ENCODE measurements around the gene STRIT1.

STRIT1 gene

DNA sequence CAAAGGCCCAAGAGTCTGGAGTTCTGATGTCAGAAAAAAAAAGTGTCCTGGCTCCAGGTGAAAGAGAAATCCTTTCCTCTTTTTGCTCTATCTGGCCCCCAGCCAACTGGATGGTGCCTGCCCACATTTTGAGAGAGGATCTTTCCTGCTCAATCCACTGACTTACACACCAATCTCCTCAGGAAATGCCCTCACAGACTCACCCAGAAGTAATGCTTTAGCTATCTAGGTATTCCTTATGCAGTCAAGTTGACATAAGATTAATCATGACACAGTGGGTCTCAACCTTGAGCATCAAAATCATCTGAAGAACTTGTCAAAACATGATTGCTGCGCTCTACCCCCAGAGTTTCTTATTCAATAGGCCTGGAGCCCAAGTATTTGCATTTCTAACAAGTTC, 31.2 kb downstream of the STRIT1 start:
- no peak for DNase-seq (ENCODE audit: low read depth)
- TF ChIP-seq, protein P1, sequence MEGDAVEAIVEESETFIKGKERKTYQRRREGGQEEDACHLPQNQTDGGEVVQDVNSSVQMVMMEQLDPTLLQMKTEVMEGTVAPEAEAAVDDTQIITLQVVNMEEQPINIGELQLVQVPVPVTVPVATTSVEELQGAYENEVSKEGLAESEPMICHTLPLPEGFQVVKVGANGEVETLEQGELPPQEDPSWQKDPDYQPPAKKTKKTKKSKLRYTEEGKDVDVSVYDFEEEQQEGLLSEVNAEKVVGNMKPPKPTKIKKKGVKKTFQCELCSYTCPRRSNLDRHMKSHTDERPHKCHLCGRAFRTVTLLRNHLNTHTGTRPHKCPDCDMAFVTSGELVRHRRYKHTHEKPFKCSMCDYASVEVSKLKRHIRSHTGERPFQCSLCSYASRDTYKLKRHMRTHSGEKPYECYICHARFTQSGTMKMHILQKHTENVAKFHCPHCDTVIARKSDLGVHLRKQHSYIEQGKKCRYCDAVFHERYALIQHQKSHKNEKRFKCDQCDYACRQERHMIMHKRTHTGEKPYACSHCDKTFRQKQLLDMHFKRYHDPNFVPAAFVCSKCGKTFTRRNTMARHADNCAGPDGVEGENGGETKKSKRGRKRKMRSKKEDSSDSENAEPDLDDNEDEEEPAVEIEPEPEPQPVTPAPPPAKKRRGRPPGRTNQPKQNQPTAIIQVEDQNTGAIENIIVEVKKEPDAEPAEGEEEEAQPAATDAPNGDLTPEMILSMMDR (conservative IDR thresholded peaks at IDR 0.05; ENCODE audit: control insufficient read depth, insufficient read depth, low read depth, low read length): no peak

DNA sequence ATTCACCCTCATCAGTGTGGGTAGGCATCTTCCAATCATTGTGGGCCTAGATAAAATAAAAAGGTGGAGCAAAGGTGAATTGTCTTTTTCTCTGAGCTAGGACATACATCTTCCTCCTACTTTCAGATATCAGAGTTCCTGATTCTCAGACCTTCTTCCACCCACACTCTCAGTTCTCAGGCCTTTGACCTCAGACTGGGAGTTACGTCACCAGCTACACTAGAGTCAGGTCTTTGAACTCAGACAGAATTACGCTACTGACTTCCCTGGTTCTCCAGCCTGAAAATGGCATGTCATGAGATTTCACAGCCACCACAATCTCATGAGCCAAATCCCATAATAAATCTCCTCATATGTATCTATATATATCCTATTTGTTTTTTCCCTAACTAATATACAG, 39.0 kb downstream of the STRIT1 start:
- TF ChIP-seq, protein P1 (conservative IDR thresholded peaks at IDR 0.05; ENCODE audit: control insufficient read depth, insufficient read depth, low read depth, low read length): no peak
- DNase-seq (ENCODE audit: low read depth): peak; percentile 25
- H3K4me3 ChIP-seq (ENCODE audit: control insufficient read depth, low read depth, low read length): no peak overlapping the region

More for the DNA sequence above, 31.2 kb downstream of the STRIT1 start:
- no peak overlapping the region for H3K4me3 ChIP-seq (ENCODE audit: control insufficient read depth, low read depth, low read length)

DNA sequence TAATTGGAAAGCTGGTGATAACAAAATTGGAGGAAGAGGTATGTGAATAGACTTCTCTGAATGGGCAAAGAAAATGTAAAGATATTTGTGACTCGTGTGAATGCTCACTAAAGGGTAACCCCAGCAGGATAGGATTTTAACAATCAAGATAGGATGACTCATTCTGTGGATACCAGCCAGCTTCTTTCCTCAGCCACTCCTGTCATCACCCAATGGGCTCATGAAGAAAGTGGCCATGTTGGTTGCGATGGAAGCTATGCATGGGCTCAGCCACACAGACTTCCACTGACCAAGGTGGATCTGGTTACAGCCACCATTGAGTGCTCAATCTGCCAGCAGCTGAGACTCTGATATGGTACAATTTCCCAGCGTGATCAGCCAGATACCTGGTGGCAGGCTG, 40.9 kb downstream of the STRIT1 start:
- TF ChIP-seq, protein P1 (conservative IDR thresholded peaks at IDR 0.05; ENCODE audit: control insufficient read depth, insufficient read depth, low read depth, low read length): no peak
- H3K4me3 ChIP-seq (ENCODE audit: control insufficient read depth, low read depth, low read length): no peak overlapping the region
- peak; percentile 93 for DNase-seq (ENCODE audit: low read depth)

DNA sequence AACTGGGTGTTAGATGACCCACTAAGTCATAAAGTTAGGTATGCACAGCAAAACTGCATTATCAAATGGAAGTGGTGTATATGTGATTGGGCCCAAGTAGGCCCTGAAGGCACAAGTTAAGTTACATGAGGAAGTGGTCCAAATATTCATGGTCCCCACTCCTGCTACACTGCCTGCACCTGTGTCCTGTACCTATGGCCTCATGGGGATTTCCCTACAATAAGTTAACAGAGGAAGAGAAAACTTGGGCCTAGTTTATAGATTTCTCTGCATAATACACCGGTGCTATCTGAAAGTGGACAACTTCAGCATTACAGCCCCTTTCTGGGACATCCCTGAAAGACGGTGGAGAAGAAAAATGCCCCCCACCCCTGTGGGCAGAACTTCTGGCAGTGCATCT, 41.5 kb downstream of the STRIT1 start:
- DNase-seq (ENCODE audit: low read depth): no peak
- no peak overlapping the region for H3K4me3 ChIP-seq (ENCODE audit: control insufficient read depth, low read depth, low read length)
- TF ChIP-seq, protein P1 (conservative IDR thresholded peaks at IDR 0.05; ENCODE audit: control insufficient read depth, insufficient read depth, low read depth, low read length): no peak

DNA sequence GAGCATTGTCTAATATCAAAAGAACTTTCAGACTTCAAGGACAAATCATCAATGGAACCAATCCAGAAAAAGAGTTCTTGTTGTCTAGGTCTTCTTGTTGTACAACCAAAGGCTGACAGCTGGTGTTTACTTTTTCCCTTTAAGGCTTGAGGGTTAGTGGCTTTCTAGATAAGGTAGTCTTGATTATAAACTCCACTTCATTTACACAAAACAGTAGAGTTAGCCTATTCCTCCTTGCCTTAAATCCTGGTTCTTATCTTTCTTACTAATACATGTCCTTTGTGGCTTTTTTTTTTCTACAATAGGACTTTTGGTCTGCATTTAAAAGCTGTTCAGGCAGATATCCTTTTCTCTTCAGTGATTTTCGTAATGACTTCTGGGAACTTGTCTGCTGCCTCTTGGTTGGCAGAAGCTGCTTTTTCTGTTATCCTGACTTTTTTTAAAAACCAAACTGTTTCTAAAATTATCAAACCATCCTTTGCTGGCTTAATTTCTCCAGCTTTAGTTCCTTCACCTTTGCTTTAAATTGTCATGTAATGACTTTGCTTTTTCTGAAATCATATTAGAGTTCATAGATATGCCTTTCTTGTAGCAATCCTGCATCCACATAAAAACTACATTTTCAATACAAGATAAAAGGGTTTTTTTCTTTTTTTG, 44.8 kb downstream of the STRIT1 start:
- DNase-seq (ENCODE audit: low read depth): no peak
- TF ChIP-seq, protein P1 (conservative IDR thresholded peaks at IDR 0.05; ENCODE audit: control insufficient read depth, insufficient read depth, low read depth, low read length): no peak
- H3K4me3 ChIP-seq (ENCODE audit: control insufficient read depth, low read depth, low read length): no peak overlapping the region

DNA sequence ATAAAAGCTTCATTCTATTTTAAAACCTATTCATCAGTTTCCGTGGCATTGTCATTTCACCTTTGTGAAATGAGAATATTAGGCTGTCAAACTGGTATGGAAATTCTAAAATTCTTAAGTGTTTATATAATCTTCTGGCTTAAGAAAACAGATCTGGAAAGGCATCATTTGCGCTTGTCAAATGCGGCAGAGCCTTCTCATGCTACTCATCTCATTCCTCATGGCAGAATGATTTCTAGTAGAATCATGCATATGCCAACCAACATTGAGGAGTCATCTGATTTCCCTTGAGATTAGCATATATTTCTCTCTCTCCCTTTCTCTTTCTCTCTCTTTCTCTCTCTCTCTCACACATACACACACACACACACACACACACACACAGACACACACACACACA, 48.8 kb downstream of the STRIT1 start:
- no peak overlapping the region for H3K4me3 ChIP-seq (ENCODE audit: control insufficient read depth, low read depth, low read length)
- TF ChIP-seq, protein P1 (conservative IDR thresholded peaks at IDR 0.05; ENCODE audit: control insufficient read depth, insufficient read depth, low read depth, low read length): no peak
- DNase-seq (ENCODE audit: low read depth): no peak

DNA sequence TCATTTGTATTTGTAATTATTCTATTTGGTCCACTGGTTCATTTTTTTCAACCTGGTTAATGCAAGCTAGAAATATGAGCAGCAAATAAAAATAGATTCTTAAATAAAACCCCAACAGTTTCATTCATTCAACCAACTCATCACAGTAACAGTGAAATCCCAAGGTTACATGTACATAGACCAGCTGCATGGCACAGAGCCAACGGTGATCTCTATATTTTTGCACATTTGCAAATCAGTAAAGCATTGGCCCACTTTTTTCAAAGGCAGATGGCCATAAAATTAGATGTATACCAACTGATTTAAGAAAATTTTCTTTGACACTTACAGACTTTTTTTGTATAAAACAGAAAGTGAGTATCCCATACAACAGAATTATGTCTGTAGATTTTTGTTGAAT, 49.3 kb downstream of the STRIT1 start:
- no peak overlapping the region for H3K4me3 ChIP-seq (ENCODE audit: control insufficient read depth, low read depth, low read length)
- peak; percentile 74 for DNase-seq (ENCODE audit: low read depth)

More for the DNA sequence above, 49.3 kb downstream of the STRIT1 start:
- TF ChIP-seq, protein P1 (conservative IDR thresholded peaks at IDR 0.05; ENCODE audit: control insufficient read depth, insufficient read depth, low read depth, low read length): no peak

Data from fibroblast of mammary gland (primary cell).